Measurements from ENCODE around the gene ESRRB. TPM values are rescaled to one million over a fixed set of nuclear protein-coding genes. Genes with fewer than 3 reads are reported as not detected.
"Not testable (repeated sequence)": the region's sequence is repeated elsewhere in the genome, so short reads cannot be mapped to it uniquely, and the experiment has no call there.

ESRRB gene
- total RNA-seq, 1 experiment from 2014 or later = 1.9 TPM

DNA sequence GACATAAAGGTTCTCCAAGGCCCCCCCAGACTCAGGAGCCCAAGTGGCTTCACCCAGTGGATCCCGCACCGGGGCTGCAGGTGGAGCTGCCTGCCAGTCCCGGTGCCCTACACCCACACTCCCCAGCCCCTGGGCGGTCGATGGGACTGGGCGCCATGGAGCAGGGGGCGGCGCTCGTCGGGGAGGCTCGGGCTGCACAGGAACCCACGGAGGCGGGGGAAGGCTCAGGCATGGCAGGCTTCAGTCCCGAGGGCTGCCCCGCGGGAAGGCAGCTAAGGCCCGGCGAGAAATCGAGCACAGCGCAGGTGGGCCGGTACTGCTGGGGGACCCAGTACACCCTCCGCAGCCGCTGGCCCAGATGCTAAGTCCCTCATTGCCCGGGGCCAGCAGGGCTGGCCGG, 160.7 kb downstream of the ESRRB start:
- not testable (repeated sequence) for DNase-seq; H3K27me3 ChIP-seq (ENCODE audit: control insufficient read depth, insufficient read depth, low read length); H3K4me3 ChIP-seq (ENCODE audit: insufficient read depth, low read depth, low read length); H3K36me3 ChIP-seq (replicated peaks; ENCODE audit: control insufficient read depth, insufficient read depth, low read length)

GRCh38 chr14:76537906-76538647, 162.1 kb downstream of the ESRRB start:
- Histone ChIP-seq H3K27me3 (ENCODE audit: control insufficient read depth, insufficient read depth, low read length) (no peaks in the 10 kb centered on the region), H3K36me3 (replicated peaks; ENCODE audit: control insufficient read depth, insufficient read depth, low read length) (no peaks in the 10 kb centered on the region), H3K4me3 (ENCODE audit: insufficient read depth, low read depth, low read length) (no peak overlapping the region)
- DNase-seq = no peak

DNA sequence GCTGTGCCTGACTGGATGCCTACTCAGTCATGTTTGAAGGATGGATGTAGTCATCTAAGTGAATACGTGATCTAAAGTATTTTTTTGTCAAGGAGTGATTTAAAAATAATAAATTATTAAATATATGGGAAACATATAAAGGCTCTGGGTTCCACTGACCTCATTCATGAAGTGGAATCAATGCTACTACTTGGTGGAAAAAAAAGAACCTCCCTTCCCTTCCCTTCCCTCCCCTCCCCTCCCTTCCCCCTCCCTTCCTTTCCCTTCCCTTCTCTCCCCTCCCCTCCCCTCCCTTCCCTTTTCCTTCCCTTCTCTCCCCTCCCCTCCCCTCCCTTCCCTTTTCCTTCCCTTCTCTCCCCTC, 162.7 kb downstream of the ESRRB start:
- H3K36me3 ChIP-seq (replicated peaks; ENCODE audit: control insufficient read depth, insufficient read depth, low read length) = no peaks in the 10 kb centered on the region
- no peaks in the 10 kb centered on the region for H3K27me3 ChIP-seq (ENCODE audit: control insufficient read depth, insufficient read depth, low read length)
- H3K4me3 ChIP-seq (ENCODE audit: insufficient read depth, low read depth, low read length) = no peak overlapping the region
- no peak for DNase-seq

DNA sequence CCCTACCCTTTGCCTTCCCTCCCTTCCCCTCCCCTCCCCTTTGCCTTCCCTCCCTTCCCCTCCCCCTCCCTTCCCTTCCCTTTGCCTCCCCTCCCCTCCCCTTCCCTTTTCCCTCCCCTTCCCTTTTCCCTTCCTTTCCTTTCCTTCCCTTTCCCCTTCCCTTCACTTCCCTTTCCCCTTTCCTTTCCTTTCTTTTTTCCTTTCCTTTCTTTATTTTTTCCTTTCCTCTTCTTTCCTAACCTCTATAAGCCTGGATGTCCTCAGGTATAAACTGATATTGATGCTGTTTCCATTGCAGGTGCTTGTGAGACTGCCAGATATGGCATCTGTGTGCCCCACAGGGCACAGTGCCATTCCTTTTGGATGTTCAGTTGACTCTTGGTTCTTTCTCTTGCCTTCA, 163.2 kb downstream of the ESRRB start:
- no peak for DNase-seq
- H3K4me3 ChIP-seq (ENCODE audit: insufficient read depth, low read depth, low read length) = no peak overlapping the region
- no peaks in the 10 kb centered on the region for H3K27me3 ChIP-seq (ENCODE audit: control insufficient read depth, insufficient read depth, low read length)
- H3K36me3 ChIP-seq (replicated peaks; ENCODE audit: control insufficient read depth, insufficient read depth, low read length) = no peaks in the 10 kb centered on the region

DNA sequence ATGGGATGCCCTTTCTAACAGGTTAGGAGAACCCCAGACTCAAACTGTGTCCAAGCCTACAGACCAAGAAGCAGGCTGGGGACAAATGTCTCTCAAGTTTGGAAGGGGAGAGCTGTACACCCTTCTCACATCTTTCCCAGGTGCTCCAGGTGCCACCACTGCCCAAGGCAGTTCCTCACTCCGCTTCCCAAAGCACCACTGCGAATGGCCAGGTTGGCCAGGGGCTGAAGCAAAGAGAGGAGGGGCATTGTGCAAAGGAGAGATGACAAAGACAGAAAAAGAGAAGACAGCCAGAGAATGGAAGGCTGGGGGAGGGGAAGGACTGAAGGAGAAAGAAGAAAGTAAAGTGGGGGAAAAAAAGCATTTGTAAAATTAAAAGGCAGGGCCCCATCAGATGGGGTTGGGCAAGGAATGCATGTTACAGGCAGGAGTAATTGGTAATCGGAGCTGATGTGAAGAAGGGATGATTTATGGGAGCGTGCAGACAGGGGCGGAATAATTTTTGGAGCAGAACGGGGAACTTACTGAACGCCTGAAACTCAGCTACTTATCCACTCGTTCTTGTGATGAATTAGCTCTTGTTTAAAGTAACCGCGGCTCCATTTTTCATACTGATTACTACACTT, 165.8 kb downstream of the ESRRB start:
- Histone ChIP-seq H3K4me3 (ENCODE audit: insufficient read depth, low read depth, low read length) (no peak overlapping the region), H3K27me3 (ENCODE audit: control insufficient read depth, insufficient read depth, low read length) (no peaks in the 10 kb centered on the region), H3K36me3 (replicated peaks; ENCODE audit: control insufficient read depth, insufficient read depth, low read length) (no peaks in the 10 kb centered on the region)
- no peak for DNase-seq

- no peaks in the 10 kb centered on the region for H3K36me3 ChIP-seq (replicated peaks; ENCODE audit: control insufficient read depth, insufficient read depth, low read length)
- peak; percentile 83 for DNase-seq
- no peak overlapping the region for H3K4me3 ChIP-seq (ENCODE audit: insufficient read depth, low read depth, low read length)
- H3K27me3 ChIP-seq (ENCODE audit: control insufficient read depth, insufficient read depth, low read length) = no peaks in the 10 kb centered on the region
These were observed 170.7 kb downstream of the ESRRB start for GRCh38 chr14:76546426-76547221.

DNA sequence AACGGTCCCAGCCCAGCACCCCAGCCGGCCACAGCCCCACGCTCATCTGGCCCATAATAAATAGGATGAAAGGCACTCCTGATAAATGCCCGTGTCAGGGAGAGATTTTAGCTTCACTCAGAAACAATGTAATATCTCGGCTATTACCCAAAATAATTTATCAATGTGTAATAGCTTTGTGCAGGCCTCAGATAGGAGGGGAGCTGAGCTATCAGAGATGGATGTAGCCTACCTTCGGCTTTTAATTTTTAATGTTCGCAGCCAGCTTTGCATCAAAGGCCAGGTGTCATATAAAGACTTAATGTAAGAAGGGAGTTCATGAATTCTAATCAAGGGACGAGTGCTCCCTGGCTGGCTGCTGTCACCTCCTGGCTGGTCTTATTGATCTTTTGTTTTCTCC, 171.9 kb downstream of the ESRRB start:
- no peak for DNase-seq
- Histone ChIP-seq H3K4me3 (ENCODE audit: insufficient read depth, low read depth, low read length) (no peak overlapping the region), H3K36me3 (replicated peaks; ENCODE audit: control insufficient read depth, insufficient read depth, low read length) (no peaks in the 10 kb centered on the region), H3K27me3 (ENCODE audit: control insufficient read depth, insufficient read depth, low read length) (no peaks in the 10 kb centered on the region)

- Histone ChIP-seq H3K4me3 (ENCODE audit: insufficient read depth, low read depth, low read length) (no peak overlapping the region), H3K36me3 (replicated peaks; ENCODE audit: control insufficient read depth, insufficient read depth, low read length) (no peaks in the 10 kb centered on the region), H3K27me3 (ENCODE audit: control insufficient read depth, insufficient read depth, low read length) (no peaks in the 10 kb centered on the region)
- no peak for DNase-seq
These were observed 174.6 kb downstream of the ESRRB start for GRCh38 chr14:76550534-76550933.

GRCh38 chr14:76551116-76551515, 175.2 kb downstream of the ESRRB start:
- Histone ChIP-seq H3K36me3 (replicated peaks; ENCODE audit: control insufficient read depth, insufficient read depth, low read length) (no peaks in the 10 kb centered on the region), H3K27me3 (ENCODE audit: control insufficient read depth, insufficient read depth, low read length) (no peaks in the 10 kb centered on the region), H3K4me3 (ENCODE audit: insufficient read depth, low read depth, low read length) (no peak overlapping the region)
- DNase-seq = no peak

Other genes starting within 250 kb of the ESRRB start
- gene GPATCH2L, start 224.2 kb upstream of the ESRRB start, total RNA-seq (2014; rRNA removed; shearing (Covaris generic)) = 43.1 and 46.0 TPM in 2 replicates

All from H7 (cell line).